ENCODE results near the gene GIGYF2. TPM values are rescaled to one million over a fixed set of nuclear protein-coding genes. Genes with fewer than 3 reads are reported as not detected.

GIGYF2 gene
- total RNA-seq, 1 experiment from 2014 or later, result 55.3 TPM

DNA sequence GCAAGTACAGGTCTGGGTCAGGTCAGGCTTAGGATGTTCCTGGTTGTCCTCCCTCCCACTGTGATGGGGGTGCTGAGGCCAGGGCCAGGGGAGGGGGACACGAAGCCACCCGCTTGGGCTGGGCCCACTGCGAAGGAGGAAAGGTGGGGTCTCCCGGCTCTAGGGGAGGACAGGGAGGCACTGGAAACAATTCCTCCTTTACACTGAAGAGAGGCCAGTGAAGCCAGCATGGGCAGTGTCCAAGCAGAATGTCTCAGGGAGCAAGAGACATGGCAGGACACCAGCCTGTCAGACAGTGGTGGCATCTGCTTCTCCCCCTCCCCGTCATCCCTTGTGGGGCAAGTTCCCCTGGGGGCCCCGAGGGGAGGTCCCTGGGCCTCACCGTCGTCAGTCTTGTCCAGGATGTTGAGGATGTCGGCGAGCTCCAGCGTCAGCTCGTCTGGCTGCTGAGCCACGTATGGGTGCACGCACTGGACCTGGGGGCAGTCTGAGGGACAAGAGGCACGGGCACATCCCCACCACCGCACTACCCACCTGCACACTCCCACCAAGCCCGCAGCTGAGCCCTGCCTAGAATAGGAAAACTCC is 183.7 kb downstream of the GIGYF2 start:
- H3K27ac ChIP-seq (ENCODE audit: insufficient read length, low read depth, low read length), result no peak overlapping the region
- H3K9me3 ChIP-seq (ENCODE audit: control insufficient read depth, low read depth, low read length), result no peaks in the 10 kb centered on the region
- no peak overlapping the region for H4K5ac ChIP-seq (ENCODE audit: insufficient read length, low read depth, low read length)
- H3K4me2 ChIP-seq (ENCODE audit: insufficient read depth, insufficient read length, low read length), result no peak overlapping the region
- H4K20me1 ChIP-seq (ENCODE audit: control insufficient read depth, insufficient read depth, insufficient read length), result no peaks in the 10 kb centered on the region
- Mint-ChIP-seq H3K9me3 (no peaks in the 10 kb centered on the region), H3K36me3 (ENCODE audit: insufficient read depth in 1 of 3, low read depth in 3 of 3) (no peaks in the 10 kb centered on the region; a peak in 2 of 7 replicates), H3K4me1 (no peaks in the 10 kb centered on the region), H3K4me3 (no peak overlapping the region), H3K27me3 (ENCODE audit: low read depth) (peaks cover 20% of the 10 kb centered on the region), H3K27ac (peak overlapping the region in 1 of 3 experiments; percentile 83; a peak in 1 of 7 replicates)
- no peak overlapping the region for H2BK5ac ChIP-seq (ENCODE audit: insufficient read length, low read length)
- H2AK5ac ChIP-seq (ENCODE audit: insufficient read length, low read length), result no peak overlapping the region
- no peak overlapping the region for H2BK12ac ChIP-seq (ENCODE audit: insufficient read length, low read depth, low read length)
- H3K9ac ChIP-seq (ENCODE audit: extremely low read depth, insufficient read length, low read length), result no peak overlapping the region
- no peak overlapping the region for H3K23ac ChIP-seq (ENCODE audit: insufficient read length, low read depth, low read length)
- no peak overlapping the region for H3K4ac ChIP-seq (ENCODE audit: low read depth, low read length)
- no peak for DNase-seq
- H3K4me1 ChIP-seq (ENCODE audit: insufficient read depth, low read length), result no peaks in the 10 kb centered on the region
- TF ChIP-seq, protein P1, sequence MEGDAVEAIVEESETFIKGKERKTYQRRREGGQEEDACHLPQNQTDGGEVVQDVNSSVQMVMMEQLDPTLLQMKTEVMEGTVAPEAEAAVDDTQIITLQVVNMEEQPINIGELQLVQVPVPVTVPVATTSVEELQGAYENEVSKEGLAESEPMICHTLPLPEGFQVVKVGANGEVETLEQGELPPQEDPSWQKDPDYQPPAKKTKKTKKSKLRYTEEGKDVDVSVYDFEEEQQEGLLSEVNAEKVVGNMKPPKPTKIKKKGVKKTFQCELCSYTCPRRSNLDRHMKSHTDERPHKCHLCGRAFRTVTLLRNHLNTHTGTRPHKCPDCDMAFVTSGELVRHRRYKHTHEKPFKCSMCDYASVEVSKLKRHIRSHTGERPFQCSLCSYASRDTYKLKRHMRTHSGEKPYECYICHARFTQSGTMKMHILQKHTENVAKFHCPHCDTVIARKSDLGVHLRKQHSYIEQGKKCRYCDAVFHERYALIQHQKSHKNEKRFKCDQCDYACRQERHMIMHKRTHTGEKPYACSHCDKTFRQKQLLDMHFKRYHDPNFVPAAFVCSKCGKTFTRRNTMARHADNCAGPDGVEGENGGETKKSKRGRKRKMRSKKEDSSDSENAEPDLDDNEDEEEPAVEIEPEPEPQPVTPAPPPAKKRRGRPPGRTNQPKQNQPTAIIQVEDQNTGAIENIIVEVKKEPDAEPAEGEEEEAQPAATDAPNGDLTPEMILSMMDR (conservative IDR thresholded peaks at IDR 0.05), result no peak
- H2AFZ ChIP-seq (ENCODE audit: low read length), result no peak overlapping the region
- H3K56ac ChIP-seq (ENCODE audit: insufficient read length, low read depth, low read length), result no peak overlapping the region
- H2BK15ac ChIP-seq (ENCODE audit: low read depth, low read length), result no peak overlapping the region
- no peaks in the 10 kb centered on the region for H3K79me2 ChIP-seq (ENCODE audit: insufficient read depth, low read length)
- no peak overlapping the region; the same call in 1 of the 2 replicates for H3K14ac ChIP-seq (ENCODE audit: insufficient read depth, low read length)
- no peaks in the 10 kb centered on the region for H3K79me1 ChIP-seq (ENCODE audit: insufficient read depth, low read depth, low read length, poor library complexity, severe bottlenecking)
- H3K23me2 ChIP-seq (ENCODE audit: insufficient read length, low read depth, low read length, poor library complexity, severe bottlenecking), result peaks cover 5% of the 10 kb centered on the region
- H2BK20ac ChIP-seq (ENCODE audit: low read depth, low read length, poor library complexity, severe bottlenecking), result no peak overlapping the region
- H3K27me3 ChIP-seq (ENCODE audit: insufficient read depth, low read length), result peaks cover 8% of the 10 kb centered on the region; the same call in 1 of the 2 replicates
- H3T11ph ChIP-seq (ENCODE audit: low read length), result no peak overlapping the region
- WGBS (ENCODE audit: extremely low coverage, insufficient read length, low lambda C conversion rate), result no CpG with 5 or more reads among the region's 17 CpGs
- H3K18ac ChIP-seq (ENCODE audit: insufficient read length, low read depth, low read length), result no peak overlapping the region
- no peak overlapping the region for H4K8ac ChIP-seq (replicated peaks; ENCODE audit: insufficient read length, low read depth, low read length)
- no peak overlapping the region for H2BK120ac ChIP-seq (ENCODE audit: low read depth, low read length, poor library complexity, severe bottlenecking)
- H4K91ac ChIP-seq (ENCODE audit: insufficient read length, low read depth, low read length), result no peak overlapping the region

All from H9 (cell line).